ENCODE measurements around the gene PTGR3.
A peak's percentile ranks its signal among the peaks of the same experiment; 100 is the strongest.

Gene PTGR3

DNA sequence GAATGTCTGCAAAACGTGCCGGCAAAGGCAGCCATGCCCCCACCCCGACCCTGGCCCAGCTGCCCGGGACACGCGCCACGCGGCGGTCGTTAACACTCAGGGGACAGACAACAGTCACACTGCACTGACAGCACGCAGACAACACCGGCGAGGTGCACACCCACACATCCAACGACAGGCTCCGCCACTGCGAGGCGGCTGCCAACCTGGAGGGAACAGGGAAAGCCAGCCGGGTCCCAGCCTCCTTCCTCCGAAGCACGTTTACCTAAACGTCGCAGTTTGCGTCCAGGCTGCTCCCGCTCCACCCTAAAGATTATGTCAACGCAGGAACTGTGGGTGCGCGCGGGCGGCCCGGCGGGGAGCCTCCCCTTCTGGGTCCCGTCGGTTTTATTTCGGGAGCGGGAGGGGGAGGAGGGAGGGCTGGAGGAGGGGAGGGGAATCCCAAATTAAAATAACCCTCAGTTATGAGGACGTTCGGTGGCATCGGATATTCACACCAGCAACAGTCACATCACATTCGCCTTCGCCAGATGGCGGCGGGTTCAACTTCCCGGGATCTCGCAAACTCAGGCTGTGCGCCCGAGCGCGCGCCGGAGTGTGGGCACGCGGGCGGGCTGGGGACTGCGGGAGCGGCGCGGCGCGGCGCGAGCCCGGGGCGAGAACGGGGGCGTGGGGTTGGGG is 644 bp downstream of the PTGR3 start (continued):
- TF ChIP-seq, protein P1, sequence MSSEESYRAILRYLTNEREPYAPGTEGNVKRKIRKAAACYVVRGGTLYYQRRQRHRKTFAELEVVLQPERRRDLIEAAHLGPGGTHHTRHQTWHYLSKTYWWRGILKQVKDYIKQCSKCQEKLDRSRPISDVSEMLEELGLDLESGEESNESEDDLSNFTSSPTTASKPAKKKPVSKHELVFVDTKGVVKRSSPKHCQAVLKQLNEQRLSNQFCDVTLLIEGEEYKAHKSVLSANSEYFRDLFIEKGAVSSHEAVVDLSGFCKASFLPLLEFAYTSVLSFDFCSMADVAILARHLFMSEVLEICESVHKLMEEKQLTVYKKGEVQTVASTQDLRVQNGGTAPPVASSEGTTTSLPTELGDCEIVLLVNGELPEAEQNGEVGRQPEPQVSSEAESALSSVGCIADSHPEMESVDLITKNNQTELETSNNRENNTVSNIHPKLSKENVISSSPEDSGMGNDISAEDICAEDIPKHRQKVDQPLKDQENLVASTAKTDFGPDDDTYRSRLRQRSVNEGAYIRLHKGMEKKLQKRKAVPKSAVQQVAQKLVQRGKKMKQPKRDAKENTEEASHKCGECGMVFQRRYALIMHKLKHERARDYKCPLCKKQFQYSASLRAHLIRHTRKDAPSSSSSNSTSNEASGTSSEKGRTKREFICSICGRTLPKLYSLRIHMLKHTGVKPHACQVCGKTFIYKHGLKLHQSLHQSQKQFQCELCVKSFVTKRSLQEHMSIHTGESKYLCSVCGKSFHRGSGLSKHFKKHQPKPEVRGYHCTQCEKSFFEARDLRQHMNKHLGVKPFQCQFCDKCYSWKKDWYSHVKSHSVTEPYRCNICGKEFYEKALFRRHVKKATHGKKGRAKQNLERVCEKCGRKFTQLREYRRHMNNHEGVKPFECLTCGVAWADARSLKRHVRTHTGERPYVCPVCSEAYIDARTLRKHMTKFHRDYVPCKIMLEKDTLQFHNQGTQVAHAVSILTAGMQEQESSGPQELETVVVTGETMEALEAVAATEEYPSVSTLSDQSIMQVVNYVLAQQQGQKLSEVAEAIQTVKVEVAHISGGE (tag by site-specific recombination; conservative IDR thresholded peaks at IDR 0.05; ENCODE audit: low read depth) = no peak
- TF ChIP-seq, protein P2, sequence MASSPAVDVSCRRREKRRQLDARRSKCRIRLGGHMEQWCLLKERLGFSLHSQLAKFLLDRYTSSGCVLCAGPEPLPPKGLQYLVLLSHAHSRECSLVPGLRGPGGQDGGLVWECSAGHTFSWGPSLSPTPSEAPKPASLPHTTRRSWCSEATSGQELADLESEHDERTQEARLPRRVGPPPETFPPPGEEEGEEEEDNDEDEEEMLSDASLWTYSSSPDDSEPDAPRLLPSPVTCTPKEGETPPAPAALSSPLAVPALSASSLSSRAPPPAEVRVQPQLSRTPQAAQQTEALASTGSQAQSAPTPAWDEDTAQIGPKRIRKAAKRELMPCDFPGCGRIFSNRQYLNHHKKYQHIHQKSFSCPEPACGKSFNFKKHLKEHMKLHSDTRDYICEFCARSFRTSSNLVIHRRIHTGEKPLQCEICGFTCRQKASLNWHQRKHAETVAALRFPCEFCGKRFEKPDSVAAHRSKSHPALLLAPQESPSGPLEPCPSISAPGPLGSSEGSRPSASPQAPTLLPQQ (tag by site-specific recombination; IDR thresholded peaks at IDR 0.05) = peak; percentile 70
- TF ChIP-seq ZNF610 (tag by site-specific recombination; IDR thresholded peaks at IDR 0.05; ENCODE audit: borderline replicate concordance) (no peak), HOXD13 (CRISPR knock-in tag; IDR thresholded peaks at IDR 0.05; ENCODE audit: borderline replicate concordance) (no peak), MZF1 (tag by site-specific recombination; IDR thresholded peaks at IDR 0.05; ENCODE audit: borderline replicate concordance) (no peak), ZNF561 (tag by site-specific recombination; IDR thresholded peaks at IDR 0.05; ENCODE audit: borderline replicate concordance) (no peak), BCL11A (tag by site-specific recombination; IDR thresholded peaks at IDR 0.05; ENCODE audit: low read depth) (no peak), GFI1B (tag by site-specific recombination; IDR thresholded peaks at IDR 0.05) (no peak), ZNF266 (tag by site-specific recombination; IDR thresholded peaks at IDR 0.05; ENCODE audit: low read depth) (no peak), ZNF664 (tag by site-specific recombination; IDR thresholded peaks at IDR 0.05) (no peak), YY1 (tag by site-specific recombination; IDR thresholded peaks at IDR 0.05) (no peak), ZNF76 (tag by site-specific recombination; IDR thresholded peaks at IDR 0.05; ENCODE audit: borderline replicate concordance, low read depth) (peak; percentile 46; the same call in 1 of the 2 replicates), ZFP37 (tag by site-specific recombination; IDR thresholded peaks at IDR 0.05) (peak; percentile 82), GLI2 (tag by site-specific recombination; IDR thresholded peaks at IDR 0.05; ENCODE audit: borderline replicate concordance, low read depth) (no peak)
- TF ChIP-seq, protein P3, sequence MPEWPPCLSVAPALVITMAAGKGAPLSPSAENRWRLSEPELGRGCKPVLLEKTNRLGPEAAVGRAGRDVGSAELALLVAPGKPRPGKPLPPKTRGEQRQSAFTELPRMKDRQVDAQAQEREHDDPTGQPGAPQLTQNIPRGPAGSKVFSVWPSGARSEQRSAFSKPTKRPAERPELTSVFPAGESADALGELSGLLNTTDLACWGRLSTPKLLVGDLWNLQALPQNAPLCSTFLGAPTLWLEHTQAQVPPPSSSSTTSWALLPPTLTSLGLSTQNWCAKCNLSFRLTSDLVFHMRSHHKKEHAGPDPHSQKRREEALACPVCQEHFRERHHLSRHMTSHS (tag by site-specific recombination; IDR thresholded peaks at IDR 0.05) = no peak
- TF ChIP-seq, protein P4, sequence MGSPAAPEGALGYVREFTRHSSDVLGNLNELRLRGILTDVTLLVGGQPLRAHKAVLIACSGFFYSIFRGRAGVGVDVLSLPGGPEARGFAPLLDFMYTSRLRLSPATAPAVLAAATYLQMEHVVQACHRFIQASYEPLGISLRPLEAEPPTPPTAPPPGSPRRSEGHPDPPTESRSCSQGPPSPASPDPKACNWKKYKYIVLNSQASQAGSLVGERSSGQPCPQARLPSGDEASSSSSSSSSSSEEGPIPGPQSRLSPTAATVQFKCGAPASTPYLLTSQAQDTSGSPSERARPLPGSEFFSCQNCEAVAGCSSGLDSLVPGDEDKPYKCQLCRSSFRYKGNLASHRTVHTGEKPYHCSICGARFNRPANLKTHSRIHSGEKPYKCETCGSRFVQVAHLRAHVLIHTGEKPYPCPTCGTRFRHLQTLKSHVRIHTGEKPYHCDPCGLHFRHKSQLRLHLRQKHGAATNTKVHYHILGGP (tag by site-specific recombination; IDR thresholded peaks at IDR 0.05) = no peak
- TF ChIP-seq, protein P5, sequence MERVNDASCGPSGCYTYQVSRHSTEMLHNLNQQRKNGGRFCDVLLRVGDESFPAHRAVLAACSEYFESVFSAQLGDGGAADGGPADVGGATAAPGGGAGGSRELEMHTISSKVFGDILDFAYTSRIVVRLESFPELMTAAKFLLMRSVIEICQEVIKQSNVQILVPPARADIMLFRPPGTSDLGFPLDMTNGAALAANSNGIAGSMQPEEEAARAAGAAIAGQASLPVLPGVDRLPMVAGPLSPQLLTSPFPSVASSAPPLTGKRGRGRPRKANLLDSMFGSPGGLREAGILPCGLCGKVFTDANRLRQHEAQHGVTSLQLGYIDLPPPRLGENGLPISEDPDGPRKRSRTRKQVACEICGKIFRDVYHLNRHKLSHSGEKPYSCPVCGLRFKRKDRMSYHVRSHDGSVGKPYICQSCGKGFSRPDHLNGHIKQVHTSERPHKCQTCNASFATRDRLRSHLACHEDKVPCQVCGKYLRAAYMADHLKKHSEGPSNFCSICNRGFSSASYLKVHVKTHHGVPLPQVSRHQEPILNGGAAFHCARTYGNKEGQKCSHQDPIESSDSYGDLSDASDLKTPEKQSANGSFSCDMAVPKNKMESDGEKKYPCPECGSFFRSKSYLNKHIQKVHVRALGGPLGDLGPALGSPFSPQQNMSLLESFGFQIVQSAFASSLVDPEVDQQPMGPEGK (tag by site-specific recombination; IDR thresholded peaks at IDR 0.05) = peak; percentile 39
- TF ChIP-seq, protein P6, sequence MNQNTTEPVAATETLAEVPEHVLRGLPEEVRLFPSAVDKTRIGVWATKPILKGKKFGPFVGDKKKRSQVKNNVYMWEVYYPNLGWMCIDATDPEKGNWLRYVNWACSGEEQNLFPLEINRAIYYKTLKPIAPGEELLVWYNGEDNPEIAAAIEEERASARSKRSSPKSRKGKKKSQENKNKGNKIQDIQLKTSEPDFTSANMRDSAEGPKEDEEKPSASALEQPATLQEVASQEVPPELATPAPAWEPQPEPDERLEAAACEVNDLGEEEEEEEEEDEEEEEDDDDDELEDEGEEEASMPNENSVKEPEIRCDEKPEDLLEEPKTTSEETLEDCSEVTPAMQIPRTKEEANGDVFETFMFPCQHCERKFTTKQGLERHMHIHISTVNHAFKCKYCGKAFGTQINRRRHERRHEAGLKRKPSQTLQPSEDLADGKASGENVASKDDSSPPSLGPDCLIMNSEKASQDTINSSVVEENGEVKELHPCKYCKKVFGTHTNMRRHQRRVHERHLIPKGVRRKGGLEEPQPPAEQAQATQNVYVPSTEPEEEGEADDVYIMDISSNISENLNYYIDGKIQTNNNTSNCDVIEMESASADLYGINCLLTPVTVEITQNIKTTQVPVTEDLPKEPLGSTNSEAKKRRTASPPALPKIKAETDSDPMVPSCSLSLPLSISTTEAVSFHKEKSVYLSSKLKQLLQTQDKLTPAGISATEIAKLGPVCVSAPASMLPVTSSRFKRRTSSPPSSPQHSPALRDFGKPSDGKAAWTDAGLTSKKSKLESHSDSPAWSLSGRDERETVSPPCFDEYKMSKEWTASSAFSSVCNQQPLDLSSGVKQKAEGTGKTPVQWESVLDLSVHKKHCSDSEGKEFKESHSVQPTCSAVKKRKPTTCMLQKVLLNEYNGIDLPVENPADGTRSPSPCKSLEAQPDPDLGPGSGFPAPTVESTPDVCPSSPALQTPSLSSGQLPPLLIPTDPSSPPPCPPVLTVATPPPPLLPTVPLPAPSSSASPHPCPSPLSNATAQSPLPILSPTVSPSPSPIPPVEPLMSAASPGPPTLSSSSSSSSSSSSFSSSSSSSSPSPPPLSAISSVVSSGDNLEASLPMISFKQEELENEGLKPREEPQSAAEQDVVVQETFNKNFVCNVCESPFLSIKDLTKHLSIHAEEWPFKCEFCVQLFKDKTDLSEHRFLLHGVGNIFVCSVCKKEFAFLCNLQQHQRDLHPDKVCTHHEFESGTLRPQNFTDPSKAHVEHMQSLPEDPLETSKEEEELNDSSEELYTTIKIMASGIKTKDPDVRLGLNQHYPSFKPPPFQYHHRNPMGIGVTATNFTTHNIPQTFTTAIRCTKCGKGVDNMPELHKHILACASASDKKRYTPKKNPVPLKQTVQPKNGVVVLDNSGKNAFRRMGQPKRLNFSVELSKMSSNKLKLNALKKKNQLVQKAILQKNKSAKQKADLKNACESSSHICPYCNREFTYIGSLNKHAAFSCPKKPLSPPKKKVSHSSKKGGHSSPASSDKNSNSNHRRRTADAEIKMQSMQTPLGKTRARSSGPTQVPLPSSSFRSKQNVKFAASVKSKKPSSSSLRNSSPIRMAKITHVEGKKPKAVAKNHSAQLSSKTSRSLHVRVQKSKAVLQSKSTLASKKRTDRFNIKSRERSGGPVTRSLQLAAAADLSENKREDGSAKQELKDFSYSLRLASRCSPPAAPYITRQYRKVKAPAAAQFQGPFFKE (tag by site-specific recombination; IDR thresholded peaks at IDR 0.05; ENCODE audit: borderline replicate concordance) = no peak
- TF ChIP-seq, protein P7, sequence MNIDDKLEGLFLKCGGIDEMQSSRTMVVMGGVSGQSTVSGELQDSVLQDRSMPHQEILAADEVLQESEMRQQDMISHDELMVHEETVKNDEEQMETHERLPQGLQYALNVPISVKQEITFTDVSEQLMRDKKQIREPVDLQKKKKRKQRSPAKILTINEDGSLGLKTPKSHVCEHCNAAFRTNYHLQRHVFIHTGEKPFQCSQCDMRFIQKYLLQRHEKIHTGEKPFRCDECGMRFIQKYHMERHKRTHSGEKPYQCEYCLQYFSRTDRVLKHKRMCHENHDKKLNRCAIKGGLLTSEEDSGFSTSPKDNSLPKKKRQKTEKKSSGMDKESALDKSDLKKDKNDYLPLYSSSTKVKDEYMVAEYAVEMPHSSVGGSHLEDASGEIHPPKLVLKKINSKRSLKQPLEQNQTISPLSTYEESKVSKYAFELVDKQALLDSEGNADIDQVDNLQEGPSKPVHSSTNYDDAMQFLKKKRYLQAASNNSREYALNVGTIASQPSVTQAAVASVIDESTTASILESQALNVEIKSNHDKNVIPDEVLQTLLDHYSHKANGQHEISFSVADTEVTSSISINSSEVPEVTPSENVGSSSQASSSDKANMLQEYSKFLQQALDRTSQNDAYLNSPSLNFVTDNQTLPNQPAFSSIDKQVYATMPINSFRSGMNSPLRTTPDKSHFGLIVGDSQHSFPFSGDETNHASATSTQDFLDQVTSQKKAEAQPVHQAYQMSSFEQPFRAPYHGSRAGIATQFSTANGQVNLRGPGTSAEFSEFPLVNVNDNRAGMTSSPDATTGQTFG (tag by site-specific recombination; IDR thresholded peaks at IDR 0.05; ENCODE audit: borderline replicate concordance) = no peak
